ENCODE measurements around the gene MTA1. TPM values are rescaled to one million over a fixed set of nuclear protein-coding genes. Genes with fewer than 3 reads are reported as not detected.

The MTA1 gene
- total and polyA plus RNA-seq, 10 of the 15 experiments (the other 5 are each of a cell fraction or from before 2014, with no cell fraction given) = 0.14 to 162 (median 30.6) TPM

- H3K27ac ChIP-seq (ENCODE audit: control insufficient read depth, insufficient read depth) = peak overlapping the region; percentile 42
- peak; percentile 53; the same call in 1 of the 2 replicates for TF ChIP-seq NR2F1 (conservative IDR thresholded peaks at IDR 0.05)
- no peak for TF ChIP-seq PRDM15 (CRISPR knock-in tag; IDR thresholded peaks at IDR 0.05)
- peak in 1 of 3 experiments; percentile 23; a peak in 1 of 6 replicates for TF ChIP-seq CTCF (IDR thresholded peaks at IDR 0.05 in 2 of 3, conservative IDR thresholded peaks at IDR 0.05 in 1 of 3; ENCODE audit: control insufficient read depth in 2 of 3, extremely low read depth in 1 of 3, insufficient read depth in 1 of 3, low read depth in 3 of 3, low read length in 3 of 3)
- no peak for TF ChIP-seq ZBTB33 (IDR thresholded peaks at IDR 0.05)
- 0 out of 2 replicates have a peak, but pooled peaks have one; percentile 62 for TF ChIP-seq POLR2AphosphoS2 (IDR thresholded peaks at IDR 0.05; ENCODE audit: low read depth, low read length)
- TF ChIP-seq SMAD1 (IDR thresholded peaks at IDR 0.05; ENCODE audit: low read depth, partially characterized antibody) = no peak
- 0 out of 2 replicates have a peak, but pooled peaks have one; percentile 7 for TF ChIP-seq DPF2 (IDR thresholded peaks at IDR 0.05)
- peak overlapping the region; percentile 72 for H3K9ac ChIP-seq (ENCODE audit: control insufficient read depth, insufficient read depth, low read length)
- peak overlapping the region; percentile 56 for H2AFZ ChIP-seq (ENCODE audit: control insufficient read depth, low read depth, low read length)
- H3K79me2 ChIP-seq (ENCODE audit: control insufficient read depth, insufficient read depth, low read length) = peaks cover 8% of the 10 kb centered on the region
- ChIA-PET RAD21 (ENCODE audit: unreplicated experiment) (interaction anchor here (2.5 kb wide), 1 partner anchor 7 kb away, joined by 74 read pairs; no protein-coding TSS in a partner anchor), POLR2A (interaction anchor here (1.8 kb wide), 1 partner anchor 118 kb away, joined by 4 read pairs; no protein-coding TSS in a partner anchor), CTCF (interaction anchor here (1.0 to 4.4 kb wide), 3 partner anchors 7 to 117 kb away, joined by 3 to 103 read pairs (median 67); no protein-coding TSS in a partner anchor), SMC1A (ENCODE audit: uncharacterized antibody, unreplicated experiment) (interaction anchor here (2.1 to 2.7 kb wide), 2 partner anchors 7 to 117 kb away, joined by 20 to 39 read pairs; no protein-coding TSS in a partner anchor)
- DNase-seq (ENCODE audit: low read depth, low spot score) (no peak), ATAC-seq (no peak), FAIRE-seq (peak; percentile 38)
- no peaks in the 10 kb centered on the region for H3K9me3 ChIP-seq (replicated peaks; ENCODE audit: control insufficient read depth, insufficient read depth, low read length)
- TSS peak; percentile 76 for BruUV-seq (replicated peaks)
- H3K4me1 ChIP-seq (ENCODE audit: control insufficient read depth, insufficient read depth, low read length) = peaks cover 28% of the 10 kb centered on the region
- peak overlapping the region; percentile 100 for H3K4me2 ChIP-seq (ENCODE audit: control insufficient read depth, insufficient read depth)
- intact Hi-C loops (cut with micrococcal nuclease; ENCODE audit: unreplicated experiment) (loop anchor here (10.0 kb wide), 1 partner anchor 423 kb away; the partner anchor contains the start of gene GPR132), in situ Hi-C loops (cut with MboI) (loop anchor here (5.0 kb wide), 1 partner anchor 116 kb away; no protein-coding TSS in a partner anchor)
- no peaks in the 10 kb centered on the region for H4K20me1 ChIP-seq (ENCODE audit: control insufficient read depth, insufficient read depth)
- H3K27me3 ChIP-seq (replicated peaks in 1 of 2; ENCODE audit: control insufficient read depth in 2 of 2, insufficient read depth in 2 of 2, low read length in 1 of 2) = no peaks in the 10 kb centered on the region
- peak overlapping the region; percentile 84 for H3K4me3 ChIP-seq
- no peaks in the 10 kb centered on the region for H3K36me3 ChIP-seq (ENCODE audit: control insufficient read depth in 2 of 2, insufficient read depth in 2 of 2, low read length in 1 of 2)
- WGBS (ENCODE audit: insufficient coverage, insufficient replicate concordance, low lambda C conversion rate, missing lambda C conversion rate) = 3% methylated on average over 25 of the region's 26 CpGs
Measured at GRCh38 chr14:105487986-105488777, 68.6 kb downstream of the MTA1 start.
